ENCODE measurements around the gene CLDN8.

DNA sequence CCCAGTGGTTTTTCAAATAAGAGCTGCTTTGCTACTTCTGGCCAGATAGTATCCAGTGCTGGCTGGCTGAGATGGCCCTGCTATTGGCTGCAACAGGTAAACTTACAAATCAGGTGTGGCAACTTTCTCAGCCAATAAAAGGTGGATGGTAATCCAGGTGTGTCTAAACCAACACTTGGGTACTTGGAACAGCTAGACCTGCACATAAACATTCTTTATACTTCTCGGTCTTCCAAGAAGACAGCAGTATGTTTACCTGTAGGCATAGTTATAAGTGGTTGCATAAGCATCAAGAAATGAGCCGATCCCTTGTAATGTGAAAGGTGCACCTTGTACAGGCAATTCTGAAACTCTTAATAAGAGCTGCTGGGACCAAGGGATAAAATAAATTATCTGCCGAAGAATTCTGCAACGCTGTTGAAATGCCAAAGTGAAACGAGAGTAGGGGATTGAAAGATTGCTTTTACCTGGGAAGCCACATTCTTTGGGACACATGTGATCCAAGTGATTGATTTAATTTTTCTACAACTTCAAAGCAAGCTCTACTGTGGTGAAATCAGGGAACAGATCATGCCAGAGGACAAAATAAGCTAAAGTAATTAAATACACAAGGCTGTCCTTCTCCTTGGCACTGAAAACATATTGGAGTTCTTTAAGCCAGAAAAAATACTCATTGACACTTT is at the start of gene CLDN8:
- TF ChIP-seq GABPB2 (CRISPR knock-in tag; conservative IDR thresholded peaks at IDR 0.05) (no peak), PURB (CRISPR knock-in tag; IDR thresholded peaks at IDR 0.05; ENCODE audit: low read depth) (no peak), THRA (IDR thresholded peaks at IDR 0.05) (no peak), POLR2A (conservative IDR thresholded peaks at IDR 0.05) (no peak), ZNF551 (CRISPR knock-in tag; IDR thresholded peaks at IDR 0.05) (no peak), CBX2 (IDR thresholded peaks at IDR 0.05; ENCODE audit: insufficient read depth, low read length, poor library complexity, severe bottlenecking) (no peak), ESRRB (CRISPR knock-in tag; IDR thresholded peaks at IDR 0.05; ENCODE audit: borderline replicate concordance) (no peak), NRF1 (conservative IDR thresholded peaks at IDR 0.05 in 1 of 2, IDR thresholded peaks at IDR 0.05 in 1 of 2) (no peak)
